Breast epithelium (tissue), 4 donors: ENCODE data around the gene KCTD20. TPM values are rescaled to one million over a fixed set of nuclear protein-coding genes. Genes with fewer than 3 reads are reported as not detected.

Source experiments
- DNase-seq, 2 donors: peaks; one replicate each; pipeline ENCODE4 v3.0.0-alpha.2; 2019; ENCODE audit warnings: low spot score in 2 of 2
- H3K27ac ChIP-seq, 2 donors: fragments of 200-600 bp; sonication (generic) in 1 of 2; one replicate each; pipeline ENCODE4 v1.5.1; 2016 to 2019; ENCODE audit warnings: mild to moderate bottlenecking in 1 of 2
- H3K27me3 ChIP-seq, 2 donors: fragments of 200-600 bp; sonication (generic) in 1 of 2; one replicate each; pipeline versions ENCODE4 v1.5.1 to v1.6.0; 2017 to 2019; ENCODE audit warnings: control low read depth in 1 of 2, mild to moderate bottlenecking in 1 of 2
- H3K36me3 ChIP-seq: fragments of 200-600 bp; one replicate; pipeline ENCODE4 v1.5.1; 2019
- H3K4me1 ChIP-seq, 2 donors: fragments of 200-600 bp; sonication (generic); one replicate each; pipeline ENCODE4 v1.5.1; 2016 to 2019; ENCODE audit warnings: control low read depth in 1 of 2
- H3K4me3 ChIP-seq, 3 donors: fragments of 200-600 bp; sonication (generic); 1 replicate in 2 of 3; 2 replicates in 1 of 3; pipeline ENCODE4 v1.5.1; 2016 to 2019; ENCODE audit warnings: mild to moderate bottlenecking in 3 of 3, moderate library complexity in 2 of 3
- H3K9me3 ChIP-seq, 2 donors: fragments of 200-600 bp; sonication (generic) in 1 of 2; one replicate each; pipeline ENCODE4 v1.5.1; 2016 to 2019; ENCODE audit warnings: control low read depth in 1 of 2
- CTCF ChIP-seq, 3 donors: fragments of 450-650 bp; IDR thresholded peaks; one replicate each; pipeline ENCODE4 v1.5.1; 2016 to 2017; ENCODE audit warnings: antibody characterized with exemption in 3 of 3, mild to moderate bottlenecking in 3 of 3, moderate library complexity in 3 of 3
- POLR2A ChIP-seq: fragments of 450-650 bp; IDR thresholded peaks from one replicate; pipeline ENCODE4 v1.6.1; 2016; ENCODE audit warnings: antibody characterized with exemption, mild to moderate bottlenecking, moderate library complexity
- POLR2AphosphoS5 ChIP-seq, 3 donors: sonication (generic); formaldehyde crosslinking; IDR thresholded peaks; one replicate each; pipeline ENCODE4 v1.6.1; 2017; ENCODE audit warnings: antibody characterized with exemption in 3 of 3
- intact Hi-C: fragments of 100-400 bp; cut with DNase I; formaldehyde crosslinking; loops from one replicate; pipeline ENCODE4 v1.15.1; 2023; ENCODE audit warnings: low total_unique reads
- total RNA-seq, 3 donors: library from RNA; depleted of rRNA; stranded (reverse); fragments of >200 nt; gene quantifications; one replicate each; pipeline ENCODE4 v1.1.0, GENCODE V29; 2016

The KCTD20 gene
- total RNA-seq, 3 donors from 2014 or later: 59.4 to 64.5 (median 61.6) TPM

- DNase-seq: no peak
- Histone ChIP-seq H3K27ac (no peak overlapping the region), H3K4me3 (no peak overlapping the region), H3K36me3 (peaks cover 5% of the 10 kb centered on the region), H3K4me1 (peaks cover 0 to 6% of the 10 kb centered on the region in 2 donors), H3K9me3 (no peaks in the 10 kb centered on the region), H3K27me3 (no peaks in the 10 kb centered on the region)
- TF ChIP-seq POLR2AphosphoS5 (IDR thresholded peaks at IDR 0.05): no peak
- no peak for TF ChIP-seq POLR2A
- no peak for TF ChIP-seq CTCF (IDR thresholded peaks at IDR 0.05)
- intact Hi-C loops: no loop called here
Observed at GRCh38 chr6:36516988-36517387, 74.2 kb downstream of the KCTD20 start.

GRCh38 chr6:36517408-36517807 lies 74.6 kb downstream of the KCTD20 start:
- Histone ChIP-seq H3K27me3 (no peaks in the 10 kb centered on the region), H3K27ac (no peak overlapping the region), H3K4me1 (peaks cover 0 to 6% of the 10 kb centered on the region in 2 donors), H3K9me3 (no peaks in the 10 kb centered on the region), H3K36me3 (peaks cover 5% of the 10 kb centered on the region), H3K4me3 (no peak overlapping the region)
- TF ChIP-seq POLR2AphosphoS5 (IDR thresholded peaks at IDR 0.05) (no peak), POLR2A (no peak), CTCF (IDR thresholded peaks at IDR 0.05) (no peak)
- intact Hi-C loops: no loop called here
- DNase-seq: no peak

- TF ChIP-seq POLR2AphosphoS5 (IDR thresholded peaks at IDR 0.05) (no peak), CTCF (IDR thresholded peaks at IDR 0.05) (no peak), POLR2A (no peak)
- DNase-seq: no peak
- intact Hi-C loops: loop anchor here (1.0 kb wide), 1 partner anchor 11 kb away; no protein-coding TSS in a partner anchor
- Histone ChIP-seq H3K27ac (no peak overlapping the region), H3K36me3 (peaks cover 5% of the 10 kb centered on the region), H3K27me3 (no peaks in the 10 kb centered on the region), H3K9me3 (no peaks in the 10 kb centered on the region), H3K4me1 (peaks cover 0 to 6% of the 10 kb centered on the region in 2 donors), H3K4me3 (no peak overlapping the region)
Observed at GRCh38 chr6:36519352-36519751, 76.6 kb downstream of the KCTD20 start.

GRCh38 chr6:36523451-36523850 lies 80.7 kb downstream of the KCTD20 start:
- no peak overlapping the region for H3K27ac ChIP-seq
- TF ChIP-seq CTCF (IDR thresholded peaks at IDR 0.05) (no peak), POLR2A (no peak), POLR2AphosphoS5 (IDR thresholded peaks at IDR 0.05) (no peak)
- H3K4me1 ChIP-seq: no peaks in the 10 kb centered on the region
- intact Hi-C loops: no loop called here
- DNase-seq: no peak
- H3K36me3 ChIP-seq: peaks cover 4% of the 10 kb centered on the region
- no peaks in the 10 kb centered on the region for H3K27me3 ChIP-seq
- H3K4me3 ChIP-seq: no peak overlapping the region
- H3K9me3 ChIP-seq: no peaks in the 10 kb centered on the region

- H3K4me1 ChIP-seq: no peaks in the 10 kb centered on the region
- no peak overlapping the region for H3K4me3 ChIP-seq
- no peaks in the 10 kb centered on the region for H3K9me3 ChIP-seq
- intact Hi-C loops: no loop called here
- TF ChIP-seq POLR2AphosphoS5 (IDR thresholded peaks at IDR 0.05) (no peak), CTCF (IDR thresholded peaks at IDR 0.05) (no peak), POLR2A (no peak)
- H3K27me3 ChIP-seq: no peaks in the 10 kb centered on the region
- no peak overlapping the region for H3K27ac ChIP-seq
- no peaks in the 10 kb centered on the region for H3K36me3 ChIP-seq
- DNase-seq: no peak
Observed at GRCh38 chr6:36523936-36524499, 81.2 kb downstream of the KCTD20 start.
